ENCODE results near the gene TOM1.

GRCh38 chr22:35318346-35319215 is 18.9 kb downstream of the TOM1 start:
- TF ChIP-seq CTCF (IDR thresholded peaks at IDR 0.05; ENCODE audit: low read depth, low read length, missing input control) (no peak), YY1 (IDR thresholded peaks at IDR 0.05) (no peak), EGR1 (IDR thresholded peaks at IDR 0.05; ENCODE audit: low read depth in 2 of 2) (no peak), MAX (IDR thresholded peaks at IDR 0.05) (no peak), GABPA (IDR thresholded peaks at IDR 0.05 in 1 of 2, conservative IDR thresholded peaks at IDR 0.05 in 1 of 2) (no peak), RAD21 (IDR thresholded peaks at IDR 0.05) (no peak), SP1 (IDR thresholded peaks at IDR 0.05) (no peak), REST (IDR thresholded peaks at IDR 0.05) (no peak), TAF1 (conservative IDR thresholded peaks at IDR 0.05) (no peak), ATF3 (IDR thresholded peaks at IDR 0.05) (no peak), JUND (IDR thresholded peaks at IDR 0.05) (no peak), ZBTB33 (IDR thresholded peaks at IDR 0.05) (no peak), HNF4G (IDR thresholded peaks at IDR 0.05) (no peak)

Measured in liver (tissue), 3 donors.